LNCAP (cell line): ENCODE results near the gene PCMTD2.

Experiments
- CTCF ChIP-seq: fragments of 450-650 bp; IDR thresholded peaks from 2 replicates; pipeline ENCODE4 v1.5.1; 2017; ENCODE audit warnings: mild to moderate bottlenecking

PCMTD2 gene

GRCh38 chr20:64238851-64239387, 16.6 kb upstream of the PCMTD2 start:
- no peak for TF ChIP-seq CTCF

- no peak for TF ChIP-seq CTCF
Observed at GRCh38 chr20:64239449-64240242, 15.9 kb upstream of the PCMTD2 start.

GRCh38 chr20:64240243-64241015, 15.1 kb upstream of the PCMTD2 start:
- no peak for TF ChIP-seq CTCF

- no peak for TF ChIP-seq CTCF
Observed at GRCh38 chr20:64241061-64241460, 14.5 kb upstream of the PCMTD2 start.

- no peak for TF ChIP-seq CTCF
Observed at GRCh38 chr20:64242003-64242796, 13.3 kb upstream of the PCMTD2 start.

GRCh38 chr20:64242797-64243475, 12.6 kb upstream of the PCMTD2 start:
- TF ChIP-seq CTCF, result no peak

GRCh38 chr20:64244281-64244805, 11.2 kb upstream of the PCMTD2 start:
- no peak for TF ChIP-seq CTCF
